Spleen (tissue), 7 donors: Measurements from ENCODE around the gene GMEB2.

Experiments used
- POLR2A ChIP-seq, 3 donors: fragments of 450-650 bp; IDR thresholded peaks; one replicate each; pipeline ENCODE4 v1.5.1; 2017; ENCODE audit warnings: antibody characterized with exemption in 3 of 3, mild to moderate bottlenecking in 1 of 3
- TF ChIP-seq, protein P1 (sequence below), 11 experiments: fragments of 200-600 bp in 7 of 11; fragments of 450-650 bp in 4 of 11; sonication (generic) in 4 of 11; IDR thresholded peaks in 8 of 11; conservative IDR thresholded peaks in 3 of 11; 1 replicate in 7 of 11; 2 replicates in 4 of 11; pipeline versions ENCODE4 v1.4.0 to v1.8.0; 2016 to 2021; ENCODE audit warnings: antibody characterized with exemption in 11 of 11, inconsistent platforms in 4 of 11, mild to moderate bottlenecking in 1 of 11
- donor health status: DM: no; HTN: no; CAD: no; lungs with moderate emphysema.
- donor health status: DM: no; HTN: no; CAD: no.
- donor health status: DM: no; HTN: no; CAD: no.

- TF ChIP-seq, protein P1, sequence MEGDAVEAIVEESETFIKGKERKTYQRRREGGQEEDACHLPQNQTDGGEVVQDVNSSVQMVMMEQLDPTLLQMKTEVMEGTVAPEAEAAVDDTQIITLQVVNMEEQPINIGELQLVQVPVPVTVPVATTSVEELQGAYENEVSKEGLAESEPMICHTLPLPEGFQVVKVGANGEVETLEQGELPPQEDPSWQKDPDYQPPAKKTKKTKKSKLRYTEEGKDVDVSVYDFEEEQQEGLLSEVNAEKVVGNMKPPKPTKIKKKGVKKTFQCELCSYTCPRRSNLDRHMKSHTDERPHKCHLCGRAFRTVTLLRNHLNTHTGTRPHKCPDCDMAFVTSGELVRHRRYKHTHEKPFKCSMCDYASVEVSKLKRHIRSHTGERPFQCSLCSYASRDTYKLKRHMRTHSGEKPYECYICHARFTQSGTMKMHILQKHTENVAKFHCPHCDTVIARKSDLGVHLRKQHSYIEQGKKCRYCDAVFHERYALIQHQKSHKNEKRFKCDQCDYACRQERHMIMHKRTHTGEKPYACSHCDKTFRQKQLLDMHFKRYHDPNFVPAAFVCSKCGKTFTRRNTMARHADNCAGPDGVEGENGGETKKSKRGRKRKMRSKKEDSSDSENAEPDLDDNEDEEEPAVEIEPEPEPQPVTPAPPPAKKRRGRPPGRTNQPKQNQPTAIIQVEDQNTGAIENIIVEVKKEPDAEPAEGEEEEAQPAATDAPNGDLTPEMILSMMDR (IDR thresholded peaks at IDR 0.05 in 8 of 11, conservative IDR thresholded peaks at IDR 0.05 in 3 of 11) = no peak
- TF ChIP-seq POLR2A (IDR thresholded peaks at IDR 0.05) = no peak
Observed at GRCh38 chr20:63606686-63607085, 20.2 kb downstream of the GMEB2 start.
